GM18502 (cell line): ENCODE data around the gene CCND2.

ENCODE experiments used
- ATAC-seq: cut with Tn5 transposase; IDR thresholded peaks from one replicate; pipeline ENCODE4 v1.9.1; 2021; ENCODE audit warnings: mild to moderate bottlenecking; ENCODE audit not compliant: unreplicated experiment, poor library complexity

CCND2 gene

DNA sequence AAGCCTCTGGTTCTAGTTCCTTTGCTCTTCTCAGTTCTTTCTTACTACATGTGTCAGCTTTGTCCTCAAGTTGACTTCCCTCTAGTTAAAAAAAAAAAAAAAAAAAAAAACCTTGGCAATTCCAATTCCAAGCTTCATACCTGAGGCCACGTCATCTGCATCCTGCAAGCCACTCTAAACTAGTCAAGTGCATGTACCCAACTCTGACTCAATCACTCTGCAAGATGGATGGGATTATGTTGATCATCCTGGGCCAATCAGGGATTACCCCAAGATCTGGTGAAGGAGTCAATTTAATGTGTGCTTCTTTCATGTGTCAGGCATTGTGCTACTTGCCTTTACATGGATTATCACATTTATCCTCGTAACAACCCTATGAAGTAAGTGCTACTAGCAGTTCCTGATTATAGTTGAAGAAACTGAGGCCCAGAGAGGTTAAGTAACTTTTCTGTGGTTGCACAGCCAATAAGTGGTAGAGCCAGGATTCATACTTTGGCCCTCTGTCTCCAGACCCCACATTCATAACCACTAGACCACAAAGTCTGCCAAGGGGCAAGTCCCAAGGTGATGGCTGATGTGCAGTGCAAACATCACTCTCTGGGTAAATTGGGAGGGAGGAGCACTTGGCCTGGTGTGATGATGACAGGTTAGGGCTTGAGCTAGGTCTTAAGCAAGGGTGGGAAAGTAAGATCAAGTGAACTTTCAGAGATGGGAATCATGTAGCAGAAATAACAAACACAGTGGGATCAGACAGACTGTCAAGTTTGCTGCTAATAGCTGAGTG, 17.3 kb upstream of the CCND2 start:
- ATAC-seq, result no peak

DNA sequence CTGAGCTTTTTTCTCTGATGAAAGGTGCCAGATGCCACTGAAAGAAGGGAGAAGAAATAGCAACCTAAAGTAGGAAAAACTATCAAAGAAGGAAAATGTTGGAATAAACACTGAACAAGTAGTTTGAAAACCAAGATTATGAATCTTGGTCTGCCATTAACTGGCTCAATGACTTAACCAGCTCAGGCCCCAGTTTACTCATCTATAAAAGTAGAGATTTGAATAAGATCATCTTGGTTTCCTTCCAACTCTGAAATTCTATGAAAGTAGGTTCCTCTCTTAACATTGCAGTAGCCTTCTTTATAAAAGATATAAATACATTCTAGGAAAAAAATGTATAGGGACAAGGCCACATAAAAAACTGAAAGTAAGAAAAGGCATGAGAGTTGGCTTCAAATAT, 16.1 kb upstream of the CCND2 start:
- no peak for ATAC-seq

DNA sequence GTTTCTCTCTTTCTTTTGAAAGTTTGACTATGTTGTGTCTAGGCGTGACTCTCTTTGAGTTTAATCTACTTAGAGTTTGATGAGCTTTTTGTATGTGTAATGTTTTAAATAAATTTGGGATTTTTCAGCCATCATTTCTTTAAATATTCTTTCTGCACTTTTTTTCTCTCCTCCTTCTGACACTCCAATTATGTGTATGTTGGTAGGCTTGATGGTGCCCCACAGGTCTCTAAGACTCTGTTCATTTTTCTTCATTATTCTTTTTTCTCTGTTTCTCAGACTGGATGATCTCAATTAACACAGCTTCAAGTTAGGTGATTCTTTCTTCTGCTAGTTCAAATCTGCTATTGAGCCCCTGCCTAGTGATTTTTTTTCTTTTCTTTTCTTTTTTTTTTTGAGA, 14.5 kb upstream of the CCND2 start:
- no peak for ATAC-seq

DNA sequence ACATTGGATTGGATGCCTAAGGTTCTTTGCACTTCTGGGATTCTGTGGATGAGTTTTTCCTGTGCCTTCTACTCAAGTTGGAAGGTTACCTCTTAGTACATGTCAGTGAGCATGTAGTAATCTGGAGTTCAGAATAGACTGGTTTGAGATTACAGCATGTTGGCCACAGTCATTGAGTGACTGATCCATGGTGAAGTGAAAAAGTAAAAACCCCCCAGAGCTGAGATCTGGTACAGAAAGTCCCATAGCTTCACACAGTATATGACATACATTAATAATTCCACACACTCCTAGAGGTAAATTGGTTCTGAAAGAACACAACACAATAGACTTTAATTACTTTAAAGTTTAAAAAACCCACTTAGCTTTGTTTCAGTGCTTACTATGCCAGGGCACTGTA, 11.9 kb upstream of the CCND2 start:
- peak; percentile 57 for ATAC-seq

- ATAC-seq, result no peak
These were observed 8.3 kb upstream of the CCND2 start for GRCh38 chr12:4265280-4265679.

DNA sequence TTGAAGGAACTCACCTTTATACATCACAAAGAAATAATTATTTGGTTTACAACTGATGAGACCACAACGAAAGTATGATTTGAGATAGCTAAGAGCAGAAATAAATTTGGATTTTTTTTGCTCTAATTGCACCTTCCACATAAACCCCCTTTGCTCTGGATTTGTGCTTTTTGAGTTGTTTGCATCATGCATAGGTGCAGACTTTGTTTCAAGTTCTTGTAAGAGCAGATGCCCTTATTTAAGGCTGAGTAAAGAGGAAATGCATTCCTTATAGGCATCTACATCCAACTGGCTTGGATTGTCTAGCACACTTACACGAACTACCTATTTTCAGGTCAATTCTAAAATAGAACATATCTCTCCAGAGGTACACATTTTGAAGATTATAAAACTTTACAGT, 6.6 kb upstream of the CCND2 start:
- ATAC-seq, result no peak

DNA sequence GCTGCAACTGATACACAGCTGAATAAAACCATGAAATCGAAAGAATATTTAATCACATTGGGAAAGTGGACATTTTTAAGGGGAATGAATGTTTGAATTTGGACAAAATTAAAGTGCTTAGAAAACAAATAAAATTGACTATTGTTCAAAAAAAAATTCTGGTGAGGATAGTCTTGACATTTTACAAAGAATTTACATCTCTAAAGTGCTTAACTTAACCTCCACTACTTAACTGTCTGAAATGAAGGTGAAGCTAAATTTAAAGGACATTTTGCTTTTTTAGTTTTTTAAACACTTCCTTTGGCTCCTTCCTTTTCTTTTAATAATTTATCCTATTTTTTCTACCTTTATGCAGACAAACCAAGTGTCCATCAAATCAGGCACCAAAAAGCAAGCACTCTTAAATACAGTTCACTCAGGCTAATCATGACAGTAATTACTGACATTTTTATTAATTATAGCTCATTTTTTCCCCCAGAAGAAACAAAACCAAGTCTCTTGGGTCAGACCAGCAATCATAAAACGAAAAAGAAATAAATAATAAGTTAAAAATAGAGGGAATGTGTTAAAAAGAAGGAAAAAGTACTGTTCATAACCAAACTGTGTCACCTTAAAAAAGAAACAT, 5.7 kb upstream of the CCND2 start:
- no peak for ATAC-seq

DNA sequence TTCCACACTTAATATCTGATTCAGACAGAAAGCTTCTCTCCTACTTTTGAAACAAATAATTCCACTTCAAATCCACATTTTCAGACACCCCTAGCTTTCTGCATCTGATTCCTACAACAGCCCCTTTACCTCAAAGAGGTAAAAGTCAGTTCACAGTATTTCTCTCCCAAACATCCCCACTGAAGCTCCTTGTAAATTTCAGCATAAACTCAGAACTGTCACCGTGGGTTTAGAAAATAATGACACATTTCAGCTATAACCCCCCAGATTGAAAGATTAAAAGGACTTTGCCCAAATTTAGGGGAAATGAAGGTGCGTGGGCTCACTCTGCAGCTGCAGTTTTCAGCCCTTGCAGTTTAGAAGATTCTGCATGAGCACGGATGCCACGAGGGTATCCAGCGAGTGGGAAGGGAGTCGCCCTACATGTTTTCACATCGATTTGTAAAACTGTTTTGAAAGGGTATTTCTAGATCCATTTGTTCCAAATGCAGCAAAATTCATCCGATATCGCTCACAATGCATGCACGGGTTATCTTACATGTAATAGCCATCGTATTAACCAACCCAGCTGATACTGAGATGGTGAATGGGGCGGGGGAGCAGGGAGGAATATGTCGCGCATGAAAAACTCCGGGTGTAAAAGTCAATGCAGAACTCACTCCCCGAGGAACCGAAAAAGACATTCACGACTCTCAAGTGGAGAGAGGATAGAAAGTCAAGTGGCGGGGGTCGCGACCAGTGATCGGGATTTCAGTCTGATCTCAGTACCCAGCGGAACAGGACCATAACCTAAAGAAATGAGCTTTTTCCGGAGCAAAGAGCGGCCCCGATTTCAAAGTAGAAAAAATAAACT, 5.0 kb upstream of the CCND2 start:
- ATAC-seq, result no peak

- ATAC-seq, result no peak
These were observed 4.1 kb upstream of the CCND2 start for GRCh38 chr12:4269279-4269991.

DNA sequence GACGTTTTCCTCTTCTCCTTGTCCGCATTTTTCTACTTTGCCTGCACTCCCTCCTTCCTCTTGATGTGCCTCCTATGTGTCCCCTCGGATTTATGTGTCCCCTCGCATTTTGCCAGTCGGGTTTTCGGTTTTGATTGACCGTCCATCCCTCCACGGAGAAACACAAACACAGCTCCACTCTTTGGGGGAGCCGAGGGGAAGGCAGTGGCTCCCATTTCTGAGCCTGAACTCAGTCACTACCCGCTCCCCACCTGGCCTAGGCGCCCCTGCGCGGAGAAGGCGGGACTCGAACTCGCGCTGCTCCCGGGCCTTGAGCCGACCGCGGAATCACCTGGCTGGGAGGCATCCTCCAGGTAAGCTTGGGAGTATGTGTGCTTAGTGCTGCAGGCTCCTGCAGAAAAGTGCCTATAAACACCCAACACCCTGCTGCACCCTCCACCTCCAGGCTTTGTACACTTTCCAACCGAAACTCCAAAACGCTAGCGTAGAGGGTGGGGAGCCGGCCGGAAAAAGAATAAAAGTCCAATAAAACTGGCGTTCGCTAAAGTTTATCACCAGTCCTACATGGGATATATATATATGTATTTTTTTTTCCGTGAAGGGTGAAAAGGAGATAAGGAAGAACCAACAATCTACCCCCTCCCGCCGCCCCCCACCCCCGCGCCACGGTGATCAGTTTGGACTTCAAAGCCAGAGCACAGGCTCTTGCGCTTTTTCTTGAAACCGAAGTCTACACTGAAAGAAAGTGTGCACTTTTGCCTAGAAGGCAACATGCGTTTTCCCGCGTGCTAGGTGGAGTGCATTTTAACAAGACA, 3.3 kb upstream of the CCND2 start:
- ATAC-seq, result no peak

- no peak for ATAC-seq
These were observed 2.5 kb upstream of the CCND2 start for GRCh38 chr12:4270831-4271716.

DNA sequence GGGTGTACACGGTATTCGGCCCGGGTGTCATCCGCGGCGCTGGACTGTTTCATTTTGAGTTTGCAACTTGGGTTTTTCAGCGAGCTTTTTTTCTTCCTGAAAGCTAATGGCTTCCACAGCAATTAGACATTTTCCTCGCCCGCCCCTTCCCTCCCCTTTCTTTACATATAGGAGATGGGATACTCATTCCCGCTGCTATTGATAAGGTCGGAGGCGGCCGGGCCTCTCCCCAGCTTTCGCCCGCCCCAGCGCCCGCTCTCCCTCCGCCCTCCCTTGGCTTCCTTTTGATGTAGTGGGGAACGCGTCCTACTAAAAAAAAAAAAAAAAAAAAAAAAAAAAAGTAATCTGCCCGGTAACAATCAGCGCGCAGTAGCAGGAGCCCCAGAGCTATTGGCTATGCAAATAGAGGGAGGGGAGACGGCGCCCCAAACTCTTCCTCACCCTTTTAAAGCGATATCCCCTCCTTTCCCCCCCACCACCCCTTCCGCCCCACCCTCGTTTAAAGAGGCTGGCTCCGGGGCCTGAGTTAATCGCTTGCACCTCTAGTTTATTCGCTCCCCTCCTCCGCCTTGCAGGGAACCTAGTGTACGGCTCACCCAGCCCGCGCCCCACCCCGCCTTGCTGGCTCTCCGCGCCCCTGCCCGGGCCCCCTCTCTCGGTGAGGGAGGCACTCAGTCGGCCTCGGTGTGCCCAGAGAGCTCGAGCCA, 1.7 kb upstream of the CCND2 start:
- peak; percentile 40 for ATAC-seq

- peak; percentile 3 for ATAC-seq
These were observed 914 bp upstream of the CCND2 start for GRCh38 chr12:4272424-4273272.

DNA sequence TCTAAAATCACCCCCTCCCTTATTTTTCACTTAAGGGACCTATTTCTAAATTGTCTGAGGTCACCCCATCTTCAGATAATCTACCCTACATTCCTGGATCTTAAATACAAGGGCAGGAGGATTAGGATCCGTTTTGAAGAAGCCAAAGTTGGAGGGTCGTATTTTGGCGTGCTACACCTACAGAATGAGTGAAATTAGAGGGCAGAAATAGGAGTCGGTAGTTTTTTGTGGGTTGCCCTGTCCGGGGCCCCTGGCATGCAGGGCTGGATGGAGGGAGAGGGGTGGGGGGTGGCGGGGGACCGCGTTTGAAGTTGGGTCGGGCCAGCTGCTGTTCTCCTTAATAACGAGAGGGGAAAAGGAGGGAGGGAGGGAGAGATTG, 300 bp upstream of the CCND2 start:
- no peak for ATAC-seq

DNA sequence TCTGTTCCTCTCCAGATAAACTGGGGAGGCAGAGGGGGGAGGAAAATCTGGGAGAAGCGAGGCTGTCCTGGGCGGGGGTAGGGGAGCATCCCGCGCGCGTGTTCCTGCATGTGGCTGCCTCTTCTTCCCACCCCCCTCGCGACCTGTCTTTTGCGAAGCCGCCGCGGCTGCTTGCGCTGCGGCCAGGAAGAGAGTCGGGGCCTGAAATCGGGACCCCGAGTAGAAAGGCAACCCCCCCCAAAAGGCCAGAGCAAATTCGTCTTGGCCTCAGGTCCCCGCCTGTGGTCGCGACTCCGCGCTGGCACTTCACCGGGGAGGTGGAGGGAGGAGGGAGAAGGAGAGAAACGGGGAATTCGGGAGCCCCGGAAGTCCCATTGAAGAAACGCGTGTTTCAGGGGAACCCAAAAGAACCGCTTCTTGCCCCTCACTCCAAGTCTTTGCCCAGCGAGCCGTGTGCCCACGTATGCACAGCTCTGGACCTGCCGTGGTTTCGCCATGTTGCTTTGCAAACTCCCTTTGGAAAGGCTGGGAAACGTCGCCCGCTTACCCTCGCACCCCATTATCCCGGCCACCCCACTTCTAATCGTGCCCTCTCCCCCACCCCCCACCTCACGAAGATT, 944 bp downstream of the CCND2 start:
- no peak for ATAC-seq

DNA sequence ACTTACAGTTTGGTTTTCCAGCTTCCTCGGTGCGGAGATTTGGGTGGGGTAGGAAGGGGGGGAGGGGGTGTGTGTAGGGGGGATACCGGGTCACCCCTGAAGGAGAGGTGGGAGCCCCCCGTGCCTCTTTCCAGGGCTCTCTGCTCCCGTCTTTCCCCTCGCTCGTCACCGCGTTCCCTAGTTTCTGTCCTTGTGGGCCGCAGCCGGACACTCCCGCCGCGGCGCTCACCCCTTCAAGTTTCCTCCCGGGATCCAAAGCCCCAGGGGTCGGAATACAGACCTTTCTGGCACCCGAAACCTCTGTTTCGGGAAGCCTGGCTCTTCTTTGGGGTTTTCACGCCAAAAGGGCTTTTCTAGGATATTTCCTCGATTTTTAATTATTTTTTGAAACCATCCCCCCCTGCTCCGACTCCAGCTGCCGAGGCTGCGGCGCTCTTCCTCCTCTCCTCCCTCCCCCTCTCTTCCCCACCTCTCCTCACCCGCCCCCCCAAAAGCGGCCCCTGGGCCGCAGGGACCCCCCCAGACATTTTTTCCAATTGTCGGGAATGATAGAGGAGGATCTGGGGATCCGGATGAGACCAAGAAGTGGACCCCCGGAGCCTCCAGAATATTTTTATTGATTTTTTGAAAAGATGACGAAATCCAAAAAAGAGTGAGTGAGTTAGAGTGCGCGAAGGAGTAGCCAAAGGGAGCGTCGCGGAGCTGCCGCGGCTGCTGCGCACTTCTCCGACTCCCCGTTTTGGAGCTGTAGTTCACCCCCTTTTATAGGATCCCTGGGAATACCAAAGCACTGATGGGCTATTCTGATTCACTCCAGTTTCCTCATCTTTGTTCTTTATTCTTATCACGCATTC, 1.7 kb downstream of the CCND2 start:
- no peak for ATAC-seq
